GM18508 (cell line): Measurements from ENCODE around the gene AGAP2.

Source experiments
- ATAC-seq: cut with Tn5 transposase; IDR thresholded peaks from one replicate; pipeline ENCODE4 v1.9.1; 2021; ENCODE audit warnings: moderate number of reproducible peaks; ENCODE audit not compliant: insufficient read depth, unreplicated experiment

The AGAP2 gene

DNA sequence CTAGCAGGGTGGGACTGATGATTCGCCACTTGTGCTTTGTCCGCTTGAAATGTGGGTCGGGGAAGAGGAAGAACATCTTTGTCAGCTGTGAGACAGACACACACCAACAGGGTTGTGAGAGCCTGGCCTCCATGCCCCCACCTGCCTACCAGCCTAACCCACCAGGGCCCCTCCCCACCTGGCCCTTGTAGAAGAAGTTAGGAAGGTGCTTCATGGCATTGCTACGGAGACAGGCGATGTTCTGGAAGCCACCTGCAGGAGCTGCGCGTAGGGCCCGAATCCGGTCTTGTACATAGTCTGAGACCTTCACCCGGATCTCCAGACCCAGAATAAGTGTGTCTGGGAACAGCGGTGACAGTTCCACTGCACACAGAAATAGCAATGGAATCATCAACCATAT lies 31.1 kb upstream of the AGAP2 start:
- no peak for ATAC-seq

DNA sequence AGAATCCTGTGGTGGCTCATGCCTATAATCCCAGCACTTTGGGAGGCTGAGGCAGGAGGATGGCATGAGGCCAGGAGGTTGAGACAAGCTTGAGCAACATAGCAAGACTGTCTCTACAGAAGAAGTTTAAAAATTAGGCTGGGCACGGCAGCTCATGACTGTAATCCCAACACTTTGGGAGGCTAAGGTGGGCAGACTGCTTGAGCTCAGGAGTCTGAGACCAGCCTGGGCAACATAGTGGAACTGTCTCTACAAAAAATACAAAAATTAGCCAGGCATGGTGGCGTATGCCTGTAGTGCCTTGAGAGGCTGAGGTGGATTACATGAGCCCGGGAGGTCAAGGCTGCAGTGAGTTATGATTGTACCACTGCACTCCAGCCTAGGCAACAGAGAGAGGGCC lies 29.3 kb upstream of the AGAP2 start:
- ATAC-seq: no peak

DNA sequence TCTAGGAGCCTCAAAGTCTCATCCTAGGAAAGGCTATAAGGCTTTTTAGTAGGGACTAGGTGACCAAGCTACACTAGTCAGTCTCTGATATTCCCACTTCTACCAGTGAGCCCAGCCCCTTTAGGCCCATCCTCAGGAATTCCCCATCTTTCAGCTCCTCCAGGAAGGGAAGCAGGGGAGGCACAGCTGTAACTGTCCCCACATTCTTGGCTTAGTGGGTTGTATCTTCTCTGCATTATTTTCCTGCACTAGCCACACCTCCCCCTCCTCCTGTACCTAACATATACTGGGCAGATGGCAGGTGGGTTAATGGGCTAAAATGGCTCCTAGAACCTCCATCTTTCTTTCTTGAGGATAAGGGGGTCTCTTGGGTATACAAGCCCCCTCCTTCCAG lies 28.8 kb upstream of the AGAP2 start:
- ATAC-seq: no peak

DNA sequence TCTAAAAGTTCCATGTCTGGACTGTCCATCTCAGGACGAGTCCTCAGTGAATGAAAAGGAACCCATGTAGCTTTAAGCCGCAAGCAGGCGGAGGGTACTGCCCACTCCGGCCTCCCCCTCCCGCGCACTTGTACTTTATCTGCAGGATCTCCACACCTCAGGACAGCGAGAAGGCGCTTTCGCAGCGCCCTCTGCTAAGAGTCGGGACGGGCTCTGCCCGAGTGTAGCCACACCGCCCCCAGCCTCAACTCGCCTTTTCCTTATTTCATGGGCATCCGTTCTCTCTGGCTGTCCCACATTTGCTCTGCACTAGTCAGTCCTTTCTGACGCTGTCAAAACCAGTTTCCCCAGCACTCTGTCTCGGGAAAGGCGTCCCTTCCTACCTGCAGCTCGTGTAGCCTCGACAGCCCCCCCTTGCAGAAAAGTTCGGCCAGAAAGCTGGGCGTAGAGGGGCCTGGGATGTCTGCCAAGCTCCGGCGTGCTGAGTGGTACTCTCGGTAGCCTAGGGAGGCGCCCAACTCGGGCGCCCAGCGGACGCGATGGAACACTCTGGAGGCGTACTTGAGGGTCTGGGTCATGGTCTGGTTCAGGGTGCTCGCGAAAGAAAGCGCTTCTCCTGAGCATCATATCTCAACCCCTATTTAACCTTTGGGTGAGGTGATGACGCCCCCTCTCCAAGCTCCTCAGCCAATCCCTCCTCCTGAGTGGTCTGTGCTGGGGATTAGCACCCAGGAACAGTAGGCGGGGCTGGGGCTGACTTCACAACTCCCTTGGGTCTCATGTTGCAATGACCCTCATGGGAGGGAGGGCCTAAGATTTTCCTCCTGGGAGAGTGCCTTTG lies 28.1 kb upstream of the AGAP2 start, which contains the start of gene CYP27B1:
CYP27B1 (minus strand) TSS at position 615 of the 841 bp plus-strand sequence; CDS start at position 578, 37 bp downstream.
- no peak for ATAC-seq

DNA sequence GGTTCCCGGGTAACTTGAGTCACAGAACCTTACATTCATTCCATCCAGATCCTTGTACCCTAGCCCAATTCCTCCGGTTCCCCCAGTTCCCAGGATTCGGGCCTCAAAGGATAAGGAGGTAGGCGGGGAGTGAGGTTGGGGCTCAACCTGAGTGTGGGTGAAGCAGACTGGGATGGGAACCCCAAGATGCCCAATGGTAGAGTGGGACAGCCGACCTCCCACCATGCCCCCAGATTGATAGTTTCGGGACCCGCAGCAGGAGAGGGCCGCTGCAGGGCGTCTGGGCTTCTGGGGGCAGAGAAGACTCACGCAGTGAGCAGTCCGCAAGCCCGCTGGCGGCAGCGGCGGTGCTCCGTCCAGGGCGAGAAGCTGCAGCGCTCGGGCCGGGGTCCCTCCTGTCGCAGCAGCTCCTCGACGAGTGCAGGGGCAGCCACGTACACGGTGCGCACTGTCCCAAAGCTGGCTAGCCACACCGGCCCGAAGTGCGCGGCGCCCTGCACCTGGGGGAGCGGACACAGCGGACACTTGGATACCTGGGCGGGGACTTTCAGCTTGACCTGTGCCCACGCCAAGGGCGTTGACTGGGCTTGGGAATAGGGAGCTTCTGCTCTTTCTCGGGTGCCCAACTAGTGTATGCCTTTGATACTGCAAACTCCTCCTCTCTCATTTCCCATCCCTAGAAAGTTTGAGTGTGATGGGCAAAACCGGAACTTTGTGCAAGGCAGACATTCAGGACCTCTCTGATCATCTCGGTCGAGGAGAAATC lies 27.3 kb upstream of the AGAP2 start:
- ATAC-seq: no peak

DNA sequence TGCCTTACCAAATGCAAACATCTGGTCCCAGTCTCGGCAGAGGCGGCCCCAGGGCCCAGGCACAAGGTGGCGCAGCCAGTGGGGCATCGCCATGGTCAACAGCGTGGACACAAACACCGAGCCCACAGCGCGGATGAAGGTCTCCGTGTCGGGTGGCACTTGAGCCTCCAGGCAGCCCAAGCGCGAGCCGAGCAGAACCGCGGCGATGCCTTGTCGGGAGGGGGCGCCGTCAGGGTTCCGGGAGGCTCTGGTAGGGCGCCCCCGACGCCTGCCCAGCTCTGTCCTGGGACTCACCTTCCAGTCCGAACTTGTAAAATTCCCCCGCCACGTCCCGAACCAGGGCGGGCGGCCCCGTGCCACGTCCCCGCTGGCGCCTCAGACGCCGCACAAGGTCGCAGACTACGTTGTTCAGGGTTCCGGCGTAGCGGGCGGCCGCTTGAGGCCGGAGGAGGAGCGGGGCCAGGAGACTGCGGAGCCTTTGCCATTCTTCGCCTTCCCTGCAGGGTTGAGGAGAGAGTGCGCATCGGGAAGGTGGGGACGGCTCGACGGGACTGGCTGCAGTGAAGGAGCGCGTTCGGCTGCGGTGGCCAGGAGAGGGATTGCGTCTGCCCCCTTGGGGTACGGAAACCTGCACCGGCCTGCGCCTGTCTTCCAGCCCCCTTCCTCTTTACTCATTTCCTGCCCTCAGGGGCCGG lies 26.6 kb upstream of the AGAP2 start:
- no peak for ATAC-seq

DNA sequence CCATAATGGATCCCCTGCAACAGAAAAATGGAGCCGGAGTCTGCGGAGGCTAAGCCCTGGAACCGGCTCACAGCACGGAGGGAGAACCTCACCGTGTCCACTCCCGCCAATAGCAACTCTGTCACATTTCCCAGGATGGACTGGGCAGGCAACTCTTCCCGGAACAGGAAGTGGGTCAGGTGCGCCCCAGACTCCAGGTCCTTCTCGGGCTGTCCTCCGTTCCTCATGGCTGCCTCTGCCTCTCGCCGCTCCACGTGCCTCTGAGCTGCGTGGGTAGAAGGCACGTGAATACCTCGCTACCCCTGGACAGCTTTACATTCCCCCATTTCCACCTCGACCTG lies 26.1 kb upstream of the AGAP2 start:
- no peak for ATAC-seq

DNA sequence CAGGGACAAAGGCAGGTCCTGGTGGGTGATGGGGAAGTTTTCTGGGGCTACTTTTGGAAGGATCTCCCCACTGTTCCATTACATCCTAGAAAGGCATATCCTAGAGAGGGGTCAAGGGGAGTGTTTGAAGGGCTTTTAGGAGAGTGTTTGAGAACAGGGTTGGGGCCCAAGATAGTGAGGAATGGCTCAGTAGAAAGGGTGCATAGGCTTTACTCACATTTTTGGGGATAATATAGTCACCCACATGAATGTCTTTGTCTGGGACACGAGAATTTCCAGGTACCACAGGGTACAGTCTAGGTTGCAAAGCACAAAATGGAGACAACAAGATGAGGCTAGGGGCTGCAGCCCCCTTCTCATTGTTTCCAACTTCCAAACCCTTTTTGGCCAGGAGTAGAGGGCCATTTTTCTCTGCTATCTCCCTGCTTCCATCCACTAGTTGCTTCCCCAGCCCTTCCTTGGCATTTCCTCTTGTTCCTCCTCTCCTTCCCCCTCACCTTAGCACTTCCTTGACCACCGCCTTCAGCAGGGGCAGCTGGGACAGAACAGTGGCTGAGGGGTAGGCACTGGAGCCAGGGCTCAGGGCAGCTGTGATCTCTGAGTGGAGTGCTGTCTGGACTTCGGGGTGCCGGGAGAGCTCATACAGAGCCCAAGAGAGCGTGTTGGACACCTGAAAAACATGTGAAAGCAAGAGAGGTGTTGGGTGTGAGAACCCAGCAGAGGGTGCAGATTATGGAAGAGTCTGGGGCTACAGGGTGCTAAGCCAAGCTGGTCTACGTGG lies 25.5 kb upstream of the AGAP2 start:
- ATAC-seq: no peak

DNA sequence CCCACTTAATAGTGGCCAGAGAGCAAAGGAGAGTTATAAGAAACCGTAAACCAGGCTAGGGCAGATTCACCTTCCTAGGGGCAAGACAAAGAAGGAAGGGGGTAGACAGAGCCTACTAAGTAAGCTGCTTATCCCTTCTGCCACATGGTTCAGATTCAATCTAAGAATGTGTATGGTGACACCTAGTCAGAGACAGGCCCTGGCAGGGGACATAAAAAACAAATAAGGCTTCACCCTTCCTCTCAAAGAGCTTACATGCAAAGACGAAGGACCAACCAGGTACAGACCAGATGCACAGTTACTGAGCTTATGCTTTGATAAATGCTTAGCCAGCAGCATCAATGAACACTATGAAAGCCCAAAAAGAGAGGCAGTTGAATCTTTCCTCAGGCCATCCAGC lies 23.9 kb upstream of the AGAP2 start:
- ATAC-seq: no peak

DNA sequence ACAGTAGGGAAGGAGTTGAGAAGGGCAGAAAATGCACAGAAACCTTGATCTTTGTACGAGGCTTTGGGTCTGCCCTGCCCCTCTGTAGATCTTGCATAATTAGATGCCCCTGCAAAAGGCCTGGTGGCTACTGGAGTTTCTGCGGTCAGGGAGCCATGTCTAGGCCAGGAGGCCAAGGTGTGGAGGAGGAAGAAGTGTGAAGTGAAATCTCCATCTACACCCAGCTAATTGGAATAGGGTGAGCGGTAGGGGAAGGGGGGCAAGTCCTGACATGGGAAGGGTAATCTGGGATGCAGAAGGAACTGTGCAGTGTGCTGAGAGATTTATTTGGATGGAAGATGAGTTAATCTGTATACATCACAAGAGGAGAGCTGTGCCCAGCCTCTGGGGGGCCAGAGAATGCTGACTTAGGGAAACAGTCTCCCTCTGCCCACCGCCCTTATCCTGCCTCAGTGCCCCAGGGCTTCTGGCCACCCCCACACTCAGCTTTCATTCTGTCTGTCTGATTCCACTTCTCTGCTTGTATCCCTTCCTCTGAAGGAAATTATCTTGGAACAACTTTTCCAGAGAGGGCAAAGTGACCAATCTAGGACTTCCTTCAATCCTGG lies 23.0 kb upstream of the AGAP2 start:
- no peak for ATAC-seq

DNA sequence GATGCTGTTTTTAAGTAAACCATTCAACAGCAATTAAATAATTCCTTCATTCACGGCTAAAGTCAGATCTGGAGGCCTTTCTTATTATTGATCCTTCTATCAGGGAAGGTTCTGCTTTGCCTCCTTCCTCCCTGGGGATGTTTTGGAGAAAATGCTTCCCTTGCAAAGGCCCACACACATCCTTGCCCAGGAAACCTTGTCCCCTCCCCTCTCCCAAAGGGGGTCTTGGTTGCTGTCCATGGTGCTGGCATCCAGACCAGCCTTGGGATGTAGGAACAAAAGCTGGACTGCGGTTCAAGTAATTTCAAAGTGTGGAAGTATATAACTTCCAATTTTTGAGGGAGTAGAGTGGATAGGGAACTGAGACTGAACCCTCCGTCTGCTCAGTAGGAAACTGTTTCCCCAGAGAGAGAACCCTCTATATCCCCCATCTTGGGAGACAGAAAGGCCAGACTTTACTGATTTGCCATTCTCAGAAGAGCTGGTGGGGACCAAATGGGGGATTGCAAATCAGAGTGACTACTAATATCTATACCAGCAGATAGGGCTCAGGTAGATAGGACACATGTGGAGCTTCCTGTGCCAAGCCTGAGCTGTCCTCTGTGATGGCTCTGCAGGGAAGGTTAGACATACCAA lies 21.9 kb upstream of the AGAP2 start:
- ATAC-seq: no peak

DNA sequence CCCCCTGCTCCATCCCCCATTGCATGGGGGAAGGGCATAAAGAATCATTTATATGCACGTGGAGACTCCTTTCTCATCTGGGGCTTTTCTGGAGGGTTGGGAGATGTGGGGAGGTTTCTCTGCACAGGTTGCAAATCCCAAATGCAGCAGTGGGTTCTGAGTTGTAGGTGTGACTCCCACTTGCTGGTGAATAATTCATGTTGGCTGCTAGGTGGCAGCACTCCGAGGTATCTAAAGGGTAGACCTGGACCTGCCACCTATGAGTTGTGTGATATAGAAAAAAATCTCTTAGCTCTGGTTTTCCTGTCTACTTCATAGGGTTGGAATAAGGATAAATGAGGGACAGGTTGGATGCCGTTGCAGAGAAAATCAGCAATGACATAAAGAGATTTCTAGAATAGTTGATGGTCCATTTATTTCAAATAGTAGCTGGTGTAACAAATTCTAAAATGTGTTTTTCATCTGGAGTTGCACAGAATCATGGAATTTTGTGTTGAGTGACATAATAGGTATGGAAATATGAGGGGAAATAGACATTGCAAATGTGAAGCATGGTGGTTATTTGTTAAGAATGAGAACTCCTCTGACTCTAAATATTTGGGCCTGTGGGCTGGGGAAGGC lies 20.9 kb upstream of the AGAP2 start:
- ATAC-seq: no peak

DNA sequence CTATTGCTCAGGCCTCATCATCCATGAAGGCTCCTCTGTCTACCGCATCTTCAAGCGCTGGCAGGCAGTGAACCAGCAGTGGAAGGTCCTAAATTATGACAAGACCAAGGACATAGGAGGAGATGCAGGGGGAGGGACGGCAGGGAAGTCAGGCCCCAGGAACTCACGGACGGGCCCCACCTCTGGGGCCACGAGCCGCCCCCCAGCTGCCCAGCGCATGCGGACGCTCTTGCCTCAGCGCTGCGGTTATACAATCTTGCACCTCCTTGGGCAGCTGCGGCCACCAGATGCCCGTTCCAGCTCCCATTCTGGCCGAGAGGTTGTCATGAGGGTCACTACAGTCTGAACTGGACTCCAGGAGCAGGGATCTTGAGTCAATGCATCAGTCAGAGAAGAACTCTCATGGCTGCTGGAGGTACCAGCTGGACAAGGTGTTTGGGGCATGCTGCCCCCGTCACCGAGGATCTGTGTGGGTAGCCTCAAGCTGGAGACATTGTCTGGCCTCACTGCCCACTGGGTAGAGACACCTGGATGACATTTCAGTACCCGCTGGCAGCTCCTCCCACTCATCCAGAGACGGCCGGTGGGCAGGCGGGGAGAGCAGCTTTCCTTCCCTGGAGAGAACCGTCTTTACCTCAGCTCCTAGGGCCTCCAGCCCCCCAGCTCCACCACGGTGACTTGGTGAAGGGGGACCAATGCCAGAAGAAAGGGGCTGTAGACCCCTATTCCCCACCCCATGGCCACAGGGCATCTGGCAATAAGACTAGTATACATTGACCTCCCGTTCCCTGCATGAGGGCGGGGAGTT lies 20.2 kb upstream of the AGAP2 start:
- ATAC-seq: no peak

DNA sequence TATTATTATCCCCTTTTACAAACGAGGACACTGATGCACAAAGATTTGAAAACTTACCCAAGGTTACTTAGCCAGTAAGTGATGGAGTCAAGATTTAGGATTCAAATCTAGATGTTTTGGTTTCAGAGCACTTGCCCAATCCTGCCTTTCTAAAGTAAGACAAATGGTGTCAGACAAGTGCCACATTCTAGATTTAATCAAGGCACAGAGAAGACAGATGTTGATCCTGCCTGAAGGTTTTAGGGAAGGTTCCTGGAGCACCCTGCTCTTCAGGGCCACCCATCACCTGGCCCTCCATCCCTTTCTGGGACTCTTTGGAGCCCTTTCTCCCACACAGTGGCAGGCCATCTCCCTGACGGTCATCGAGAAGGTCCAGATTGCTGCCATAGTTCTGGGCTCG lies 19.2 kb upstream of the AGAP2 start:
- ATAC-seq: no peak

DNA sequence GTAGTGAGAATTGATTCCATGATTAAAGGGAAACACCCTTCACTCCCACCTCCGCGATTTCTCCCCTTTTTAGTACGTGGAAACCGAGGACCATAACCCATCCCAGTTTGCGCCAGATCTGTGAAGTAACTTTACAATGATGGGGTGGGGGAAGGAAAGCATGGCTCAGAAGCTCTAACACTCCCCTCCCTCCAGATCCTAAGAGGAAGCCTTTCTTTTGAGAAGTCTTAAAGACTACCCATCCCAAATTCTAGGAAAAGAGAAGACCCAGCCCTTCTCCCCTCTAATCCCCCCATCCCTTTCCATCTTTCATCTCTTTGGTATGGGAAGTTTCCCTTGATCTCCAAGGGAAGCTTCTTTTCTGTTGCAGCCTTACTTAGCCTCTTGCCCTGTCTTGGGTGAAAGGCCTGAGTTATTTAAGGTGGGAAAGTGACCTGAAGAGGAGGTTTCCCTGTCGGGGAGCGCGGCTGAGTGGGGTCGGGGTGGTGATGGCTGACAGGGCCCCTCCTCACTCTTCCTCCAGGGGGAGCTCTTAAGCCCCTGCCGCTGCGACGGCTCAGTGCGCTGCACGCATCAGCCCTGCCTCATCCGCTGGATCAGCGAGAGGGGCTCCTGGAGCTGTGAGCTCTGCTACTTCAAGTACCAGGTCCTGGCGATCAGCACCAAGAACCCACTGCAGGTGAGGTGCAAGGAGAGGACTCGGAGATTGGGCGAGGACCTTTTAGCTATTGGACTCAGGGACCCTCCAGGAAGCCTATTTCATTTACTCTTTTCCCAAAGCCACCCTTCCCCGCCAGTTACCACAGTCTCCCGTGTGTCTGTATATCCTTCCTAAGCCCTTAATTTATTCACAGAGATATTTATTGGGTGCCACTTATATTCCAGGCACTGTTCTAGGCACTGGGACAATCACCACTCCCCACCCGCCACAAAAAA lies 18.1 kb upstream of the AGAP2 start:
- ATAC-seq: no peak

DNA sequence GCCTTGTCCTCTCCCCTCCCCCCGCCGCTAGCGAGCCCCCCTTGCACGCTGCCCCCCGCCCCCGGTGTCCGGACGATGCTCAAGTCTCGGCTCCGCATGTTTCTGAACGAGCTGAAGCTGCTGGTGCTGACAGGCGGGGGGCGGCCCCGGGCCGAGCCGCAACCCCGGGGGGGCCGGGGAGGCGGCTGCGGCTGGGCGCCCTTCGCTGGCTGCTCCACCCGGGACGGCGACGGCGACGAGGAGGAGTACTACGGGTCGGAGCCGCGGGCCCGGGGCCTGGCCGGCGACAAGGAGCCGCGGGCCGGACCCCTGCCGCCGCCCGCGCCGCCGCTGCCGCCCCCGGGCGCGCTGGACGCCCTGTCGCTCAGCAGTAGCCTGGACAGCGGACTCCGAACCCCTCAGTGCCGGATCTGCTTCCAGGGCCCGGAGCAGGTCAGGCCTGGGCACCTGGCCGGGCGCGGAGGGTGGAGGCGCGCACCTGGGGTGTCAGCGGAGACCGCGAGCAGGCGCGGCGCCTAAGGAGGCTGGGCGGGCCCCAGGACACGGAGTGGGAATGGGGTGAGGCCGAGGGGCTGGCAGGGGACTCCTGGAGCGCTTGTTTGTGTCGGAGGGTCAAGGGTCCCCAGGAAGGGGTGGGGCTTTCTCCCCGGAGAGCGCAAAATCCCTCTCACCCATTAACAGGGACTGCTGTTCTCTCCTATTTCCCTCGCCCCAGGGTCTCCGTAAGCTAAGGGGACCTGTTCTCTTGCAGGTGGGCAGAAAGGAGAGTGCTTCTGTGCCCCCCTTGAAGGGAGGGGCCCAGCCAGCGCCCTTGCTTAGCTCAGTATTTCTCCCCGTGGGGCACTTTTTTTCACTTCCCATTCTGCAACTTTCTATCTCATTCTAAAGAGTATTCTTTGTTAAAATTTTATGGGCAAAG lies 17.2 kb upstream of the AGAP2 start:
- no peak for ATAC-seq

DNA sequence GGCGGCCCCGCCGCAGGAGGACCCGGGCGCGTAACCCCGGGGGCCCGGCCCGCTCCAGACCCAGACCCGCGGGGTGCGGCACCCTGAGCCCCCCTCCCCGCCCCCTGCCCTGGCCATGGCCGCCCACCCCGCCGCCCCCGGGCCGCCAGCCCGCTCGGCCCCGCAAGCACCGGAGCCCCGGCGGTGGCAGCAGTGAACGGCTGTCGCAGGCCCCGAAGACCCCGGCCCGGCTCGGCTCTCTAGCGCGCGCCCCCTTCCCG lies 16.6 kb upstream of the AGAP2 start:
- ATAC-seq: no peak
